Subcutaneous preadipocyte (primary cell): ENCODE data around the gene PPP1R10. TPM values are rescaled to one million over a fixed set of nuclear protein-coding genes. Genes with fewer than 3 reads are reported as not detected.

Experiments used
- small RNA-seq: library from RNA; depleted of rRNA; stranded (forward); fragments of <200 nt; gene quantifications from one replicate; pipeline ENCODE3, GENCODE V24; 2012
- total RNA-seq: library from RNA; depleted of rRNA; stranded (reverse); fragments of >200 nt; gene quantifications from 2 replicates; pipeline ENCODE4 v1.2.3, GENCODE V29; 2012

PPP1R10 gene
- total RNA-seq: 43.4 and 53.0 TPM in 2 replicates

DNA sequence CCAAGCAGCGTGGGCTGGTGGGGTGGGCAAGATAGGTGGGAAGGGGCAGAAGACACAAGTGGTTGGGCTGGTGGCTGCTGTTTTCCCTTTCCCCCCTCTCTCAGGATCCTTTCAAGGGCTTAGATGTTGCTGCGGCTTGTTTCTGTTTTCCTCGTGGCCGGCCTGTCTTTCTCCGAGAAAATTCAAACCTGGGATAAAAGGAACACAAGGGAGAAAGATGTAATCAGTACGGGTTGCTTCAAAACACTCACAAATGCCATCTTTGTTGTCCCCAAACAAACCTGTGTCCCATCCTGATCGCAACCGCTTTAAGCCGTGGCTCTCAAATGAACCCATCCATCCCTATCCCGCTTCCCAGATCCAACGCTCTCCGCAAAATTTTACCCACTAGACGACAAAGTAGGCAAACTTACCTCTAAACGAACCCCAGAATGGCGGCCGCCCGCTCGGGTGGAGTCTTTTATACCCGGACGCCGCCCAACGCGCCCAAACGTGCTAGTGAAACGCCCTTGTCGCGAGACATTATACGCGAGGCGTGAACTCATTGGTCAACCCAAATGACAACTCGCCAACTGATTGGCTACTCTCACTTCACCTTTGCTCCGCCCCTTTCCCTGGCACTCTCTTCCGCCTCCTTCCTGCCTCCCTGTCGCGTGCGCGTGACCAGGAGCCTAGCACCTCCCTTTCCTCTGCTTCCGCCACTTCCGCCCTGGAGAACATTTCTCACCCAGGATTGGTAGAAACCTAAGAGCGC is at the start of gene PPP1R10:
PPP1R10 (minus strand) TSS at position 433 of the 754 bp plus-strand sequence. CDS start 7,299 bp downstream, outside the sequence.

DNA sequence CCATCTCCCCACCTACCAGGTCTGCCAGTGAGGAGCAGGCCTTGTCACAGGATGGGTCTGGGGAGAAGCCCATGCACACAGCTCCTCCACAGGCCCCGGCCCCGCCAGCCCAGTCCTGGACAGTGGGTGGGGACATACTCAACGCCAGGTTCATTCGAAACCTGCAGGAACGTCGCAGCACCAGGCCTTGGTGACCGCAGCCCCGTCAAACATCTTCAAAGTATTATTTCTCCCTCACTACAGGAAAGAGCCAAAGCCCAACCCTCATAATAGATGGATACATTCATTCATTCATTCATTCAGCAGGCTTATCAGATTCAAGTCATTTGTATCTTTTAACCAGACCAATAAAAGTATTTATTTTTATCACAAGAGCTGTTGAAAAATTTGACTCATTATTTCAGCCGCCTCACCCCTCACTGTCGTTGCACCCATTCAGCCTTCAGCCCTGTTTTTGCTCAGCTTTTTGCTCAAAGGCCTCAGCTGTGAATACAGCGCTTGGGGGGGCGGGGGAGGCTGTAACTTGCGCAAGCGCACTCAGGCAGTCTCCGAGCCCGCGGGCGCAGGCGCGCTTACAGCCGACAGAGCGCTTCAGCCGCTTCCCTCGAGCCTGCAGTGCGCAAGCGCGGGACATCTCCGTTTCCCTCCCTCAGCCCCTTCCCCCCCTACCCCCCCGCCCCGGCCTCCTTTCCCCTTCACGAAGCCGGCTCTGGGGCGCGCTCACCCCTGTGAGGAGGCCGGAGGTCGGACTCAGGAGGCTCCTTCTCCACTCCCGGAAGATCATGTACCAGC is 29.6 kb upstream of the PPP1R10 start, which contains the start of gene C6orf136:
C6orf136 (plus strand) TSS at position 684 of the 792 bp plus-strand sequence; CDS start at position 783, 99 bp downstream.

DNA sequence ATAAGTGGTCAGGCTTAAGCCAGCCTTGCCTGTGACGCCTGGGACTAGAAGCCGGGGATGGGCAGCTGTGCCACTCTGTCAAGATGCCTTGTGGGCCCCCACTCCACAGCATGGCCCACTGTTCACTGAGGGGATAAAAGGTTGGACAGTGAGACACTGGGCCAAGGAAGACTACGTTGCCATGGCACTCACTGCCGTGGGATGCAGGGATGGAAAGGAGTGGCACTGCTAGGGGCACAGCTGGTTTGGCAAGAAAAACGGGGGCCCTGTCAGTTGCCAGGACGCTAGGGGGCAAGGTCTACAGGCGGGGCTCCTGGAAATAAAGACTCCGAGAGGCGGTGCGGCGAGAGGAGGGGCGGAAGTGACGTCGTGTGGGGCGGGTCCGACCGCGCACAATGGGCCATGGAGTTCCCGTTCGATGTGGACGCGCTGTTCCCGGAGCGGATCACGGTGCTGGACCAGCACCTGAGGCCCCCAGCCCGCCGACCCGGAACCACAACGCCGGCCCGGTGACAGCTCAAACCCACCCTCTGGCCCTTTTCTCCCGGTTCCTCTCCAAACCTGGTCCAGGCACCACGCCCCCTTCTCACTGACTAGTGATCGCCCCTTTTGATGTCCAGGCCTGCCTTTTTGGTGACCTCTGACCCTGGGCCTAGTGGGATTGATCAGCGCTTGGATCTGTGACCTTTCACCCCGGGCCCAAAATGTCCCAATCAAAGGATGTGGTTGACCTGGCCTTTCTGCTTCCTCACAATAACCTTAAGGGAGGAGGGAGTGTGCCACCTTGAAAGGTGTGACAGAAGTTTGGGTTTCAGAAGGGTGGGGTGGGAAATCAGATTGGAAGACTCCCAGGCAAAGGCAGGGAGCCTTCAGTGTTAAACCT is 9.7 kb upstream of the PPP1R10 start, which contains the start of gene ATAT1:
ATAT1 (plus strand) TSS at position 391 of the 883 bp plus-strand sequence.

DNA sequence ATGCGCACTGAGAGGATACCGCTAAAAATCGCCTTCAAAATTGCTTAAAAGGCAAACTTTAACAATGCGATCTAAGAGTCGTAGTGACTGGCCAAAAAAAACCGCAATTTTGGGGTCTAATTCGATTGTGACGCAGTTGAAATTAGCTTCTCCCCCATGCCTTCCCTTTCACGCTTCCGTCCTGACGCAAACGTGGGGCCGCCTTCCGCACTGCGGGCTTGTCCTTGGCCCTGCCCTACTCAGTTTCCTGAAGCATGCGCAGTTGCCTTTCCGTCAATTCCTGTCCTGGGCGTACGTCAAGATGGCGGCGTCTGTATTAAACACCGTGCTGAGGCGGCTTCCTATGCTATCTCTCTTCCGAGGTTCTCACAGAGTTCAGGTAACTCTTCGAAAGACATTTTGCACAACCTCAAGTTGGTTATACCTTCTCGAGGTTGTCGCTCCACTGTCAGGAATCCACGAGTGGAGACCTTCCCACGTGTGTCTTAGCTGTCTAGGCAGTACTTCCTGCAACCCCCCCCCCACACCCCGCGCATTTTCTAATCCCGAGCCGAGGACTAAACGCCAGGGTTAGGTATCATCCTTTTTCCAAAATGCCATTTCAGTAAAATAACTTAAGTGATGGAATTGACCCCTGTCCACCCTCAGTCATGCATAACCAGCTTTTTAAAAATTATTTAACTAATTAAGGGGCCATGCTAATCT is 674 bp upstream of the PPP1R10 start, which contains the start of gene MRPS18B:
MRPS18B (plus strand) TSS at position 276 of the 705 bp plus-strand sequence; CDS start at position 302, 26 bp downstream.

DNA sequence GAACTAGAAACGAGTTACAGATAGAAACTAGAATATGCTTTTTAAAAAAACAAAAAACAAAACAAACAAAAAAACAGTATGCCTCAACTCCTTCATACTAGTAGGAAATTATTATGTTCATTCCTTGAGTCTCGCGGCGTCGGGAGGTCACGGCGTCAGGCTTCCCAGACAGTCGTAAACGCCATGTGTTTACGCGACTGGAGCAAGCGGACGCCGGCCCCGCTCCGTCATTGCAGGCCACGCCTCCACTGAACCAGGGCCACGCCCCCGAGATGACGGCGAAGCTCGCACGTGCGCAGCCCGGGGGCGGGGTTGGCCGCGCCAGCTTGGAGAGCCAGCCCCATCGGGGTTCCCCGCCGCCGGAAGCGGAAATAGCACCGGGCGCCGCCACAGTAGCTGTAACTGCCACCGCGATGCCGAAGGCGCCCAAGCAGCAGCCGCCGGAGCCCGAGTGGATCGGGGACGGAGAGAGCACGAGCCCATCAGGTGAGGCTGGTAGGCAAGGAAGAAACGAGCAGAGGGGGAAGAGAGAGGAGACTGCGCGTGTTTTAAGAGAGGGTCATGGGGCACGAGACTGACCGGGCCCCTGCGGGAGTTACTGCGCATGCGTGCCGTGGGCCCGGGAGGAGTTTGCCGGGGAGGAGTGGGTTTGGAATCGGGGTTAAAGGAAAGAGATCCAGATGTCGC is 45.8 kb downstream of the PPP1R10 start, which contains the start of gene ABCF1:
ABCF1 (plus strand) TSS at position 368 of the 687 bp plus-strand sequence; CDS start at position 414, 46 bp downstream.

DNA sequence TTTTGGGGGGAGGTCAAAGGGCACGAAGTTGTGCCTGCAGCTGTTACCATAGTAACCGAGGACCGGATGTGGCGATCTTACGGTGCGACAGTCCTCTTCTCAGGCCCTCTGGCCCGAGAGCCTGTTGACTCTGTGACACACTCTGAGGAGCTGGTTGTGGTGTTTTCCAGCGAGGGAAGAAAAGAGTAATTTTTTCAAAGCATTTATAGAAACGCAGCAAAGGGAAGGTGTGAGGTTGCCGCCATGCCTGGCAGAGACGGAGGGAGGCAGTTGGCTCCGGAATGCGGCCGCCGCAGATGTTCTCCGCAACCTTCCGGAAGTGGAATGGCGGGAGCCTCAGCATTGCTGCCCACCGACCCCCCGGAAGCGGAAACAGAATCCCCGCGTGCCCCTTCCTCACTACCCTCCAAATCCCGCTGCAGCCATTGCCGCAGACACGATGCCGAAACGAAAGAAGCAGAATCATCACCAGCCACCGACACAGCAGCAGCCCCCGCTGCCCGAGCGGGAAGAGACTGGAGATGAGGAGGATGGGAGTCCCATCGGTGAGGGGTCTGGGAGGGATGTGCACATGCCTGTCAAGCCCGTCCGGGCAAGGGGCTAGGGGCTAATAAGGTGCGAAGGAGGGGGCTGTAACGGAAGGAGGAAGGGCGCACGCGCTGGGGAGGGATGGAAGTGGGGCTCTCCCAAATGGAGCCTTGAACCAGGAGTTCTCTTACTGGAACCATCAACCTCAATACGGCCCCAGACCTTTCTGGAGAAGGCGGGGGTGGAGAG is 59.9 kb downstream of the PPP1R10 start, which contains the start of gene PRR3:
PRR3 (plus strand) TSS at position 390 of the 777 bp plus-strand sequence; CDS start at position 440, 50 bp downstream.

DNA sequence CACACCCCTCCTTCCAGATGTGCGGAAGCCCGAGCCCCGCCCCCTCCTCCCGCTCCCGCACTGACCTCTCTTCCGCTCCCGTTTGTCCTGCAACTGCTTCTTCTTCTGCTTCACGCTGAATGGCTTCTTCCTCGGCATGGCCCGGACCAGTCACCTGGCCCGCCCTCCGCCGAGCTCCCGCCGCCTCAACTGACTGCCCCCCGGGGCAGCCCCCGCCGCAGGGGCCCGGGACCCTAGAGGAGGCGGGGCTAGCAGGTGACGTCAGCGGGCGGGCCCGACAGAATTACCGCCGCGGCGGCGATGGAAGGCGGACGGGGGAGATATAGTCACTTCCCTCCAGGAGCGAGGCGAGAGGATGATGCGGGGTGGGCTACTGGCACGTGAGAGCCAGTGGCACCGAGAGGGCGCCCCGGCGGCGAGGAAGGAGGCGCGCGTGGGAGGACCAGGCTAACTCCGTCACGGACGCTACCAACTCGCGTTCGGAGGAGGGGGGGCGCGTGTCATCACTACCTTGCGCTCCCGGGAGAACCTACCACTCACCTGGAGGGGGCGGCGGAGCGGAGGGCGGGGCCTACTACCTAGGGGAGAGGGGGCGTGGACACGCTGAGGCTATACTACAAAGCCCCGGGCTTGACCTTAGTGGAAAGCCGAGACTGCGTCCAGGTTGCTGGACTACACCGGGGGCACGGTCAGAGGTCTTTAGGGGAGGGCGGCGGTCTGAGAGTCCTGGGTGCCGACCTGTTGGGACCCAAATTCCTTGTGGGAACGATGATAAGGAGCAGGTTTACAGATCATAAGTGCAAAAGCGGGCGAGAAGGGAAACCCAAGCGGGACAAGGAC is 60.8 kb downstream of the PPP1R10 start, which contains the start of gene GNL1:
GNL1 (minus strand) TSS at position 424 of the 840 bp plus-strand sequence; CDS start at position 138, 286 bp downstream.

Small RNAs within 50 kb of the gene (small RNA-seq; reads per million reads assigned to genes)
- gene MIR877: 0.19 reads per million

Other genes starting within 250 kb of the PPP1R10 start
- gene HLA-E, start 127.7 kb downstream of the PPP1R10 start, total RNA-seq: 122 and 139 TPM in 2 replicates
- 38.6 and 44.4 TPM in 2 replicates for gene GNL1, start 60.8 kb downstream of the PPP1R10 start, total RNA-seq
- gene PRR3, start 59.9 kb downstream of the PPP1R10 start, total RNA-seq: 7.3 and 8.0 TPM in 2 replicates
- gene ABCF1, start 45.8 kb downstream of the PPP1R10 start, total RNA-seq: 34.9 and 42.2 TPM in 2 replicates
- 118 and 134 TPM in 2 replicates for gene MRPS18B, start 597 bp upstream of the PPP1R10 start, total RNA-seq
- gene ATAT1, start 9.6 kb upstream of the PPP1R10 start, total RNA-seq: 3.3 and 4.1 TPM in 2 replicates
- gene C6orf136, start 29.9 kb upstream of the PPP1R10 start, total RNA-seq: 3.1 and 4.4 TPM in 2 replicates
- gene DHX16, start 55.8 kb upstream of the PPP1R10 start, total RNA-seq: 22.8 and 27.8 TPM in 2 replicates
- 44.5 and 73.1 TPM in 2 replicates for gene PPP1R18, start 69.4 kb upstream of the PPP1R10 start, total RNA-seq
- 7.7 and 9.0 TPM in 2 replicates for gene NRM, start 73.7 kb upstream of the PPP1R10 start, total RNA-seq
- 6.2 and 10.0 TPM in 2 replicates for gene MDC1, start 100.0 kb upstream of the PPP1R10 start, total RNA-seq
- 819 and 1,073 TPM in 2 replicates for gene TUBB, start 103.1 kb upstream of the PPP1R10 start, total RNA-seq
- 88.4 and 104 TPM in 2 replicates for gene FLOT1, start 125.4 kb upstream of the PPP1R10 start, total RNA-seq
- gene IER3, start 127.3 kb upstream of the PPP1R10 start, total RNA-seq: 8.8 and 13.7 TPM in 2 replicates